Measurements from ENCODE around the gene KMT2B.
A peak's percentile ranks its signal among the peaks of the same experiment; 100 is the strongest.

The KMT2B gene, protein sequence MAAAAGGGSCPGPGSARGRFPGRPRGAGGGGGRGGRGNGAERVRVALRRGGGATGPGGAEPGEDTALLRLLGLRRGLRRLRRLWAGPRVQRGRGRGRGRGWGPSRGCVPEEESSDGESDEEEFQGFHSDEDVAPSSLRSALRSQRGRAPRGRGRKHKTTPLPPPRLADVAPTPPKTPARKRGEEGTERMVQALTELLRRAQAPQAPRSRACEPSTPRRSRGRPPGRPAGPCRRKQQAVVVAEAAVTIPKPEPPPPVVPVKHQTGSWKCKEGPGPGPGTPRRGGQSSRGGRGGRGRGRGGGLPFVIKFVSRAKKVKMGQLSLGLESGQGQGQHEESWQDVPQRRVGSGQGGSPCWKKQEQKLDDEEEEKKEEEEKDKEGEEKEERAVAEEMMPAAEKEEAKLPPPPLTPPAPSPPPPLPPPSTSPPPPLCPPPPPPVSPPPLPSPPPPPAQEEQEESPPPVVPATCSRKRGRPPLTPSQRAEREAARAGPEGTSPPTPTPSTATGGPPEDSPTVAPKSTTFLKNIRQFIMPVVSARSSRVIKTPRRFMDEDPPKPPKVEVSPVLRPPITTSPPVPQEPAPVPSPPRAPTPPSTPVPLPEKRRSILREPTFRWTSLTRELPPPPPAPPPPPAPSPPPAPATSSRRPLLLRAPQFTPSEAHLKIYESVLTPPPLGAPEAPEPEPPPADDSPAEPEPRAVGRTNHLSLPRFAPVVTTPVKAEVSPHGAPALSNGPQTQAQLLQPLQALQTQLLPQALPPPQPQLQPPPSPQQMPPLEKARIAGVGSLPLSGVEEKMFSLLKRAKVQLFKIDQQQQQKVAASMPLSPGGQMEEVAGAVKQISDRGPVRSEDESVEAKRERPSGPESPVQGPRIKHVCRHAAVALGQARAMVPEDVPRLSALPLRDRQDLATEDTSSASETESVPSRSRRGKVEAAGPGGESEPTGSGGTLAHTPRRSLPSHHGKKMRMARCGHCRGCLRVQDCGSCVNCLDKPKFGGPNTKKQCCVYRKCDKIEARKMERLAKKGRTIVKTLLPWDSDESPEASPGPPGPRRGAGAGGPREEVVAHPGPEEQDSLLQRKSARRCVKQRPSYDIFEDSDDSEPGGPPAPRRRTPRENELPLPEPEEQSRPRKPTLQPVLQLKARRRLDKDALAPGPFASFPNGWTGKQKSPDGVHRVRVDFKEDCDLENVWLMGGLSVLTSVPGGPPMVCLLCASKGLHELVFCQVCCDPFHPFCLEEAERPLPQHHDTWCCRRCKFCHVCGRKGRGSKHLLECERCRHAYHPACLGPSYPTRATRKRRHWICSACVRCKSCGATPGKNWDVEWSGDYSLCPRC (N-terminal part only)

GRCh38 chr19:35717665-35718344 lies at the start of gene KMT2B:
Gene KMT2B, plus strand, starts transcription at chr19:35718003. Its CDS starts 16 bp downstream, at chr19:35718019.
- Histone ChIP-seq H3K27me3 (ENCODE audit: control insufficient read depth, insufficient read depth, low read length) (no peaks in the 10 kb centered on the region), H3K4me3 (ENCODE audit: low read depth, low read length) (peak within 1 kb of the TSS; percentile 93), H3K9me3 (ENCODE audit: control insufficient read depth, low read length) (no peaks in the 10 kb centered on the region), H2AFZ (peak within 1 kb of the TSS; percentile 95), H3K36me3 (ENCODE audit: control insufficient read depth, insufficient read depth, low read length) (no peaks in the 10 kb centered on the region), H3K4me2 (ENCODE audit: low read length) (peak within 1 kb of the TSS; percentile 89), H3K4me1 (peaks cover 7% of the 10 kb centered on the region), H3K79me2 (peaks cover 32% of the 10 kb centered on the region), H3K9ac (peak within 1 kb of the TSS; percentile 46), H3K27ac (peak within 1 kb of the TSS; percentile 95)
- no peak for TF ChIP-seq CTCF (IDR thresholded peaks at IDR 0.05)

GRCh38 chr19:35669566-35669965 lies 48.2 kb upstream of the KMT2B start:
- Histone ChIP-seq H3K4me1 (no peaks in the 10 kb centered on the region), H3K4me2 (ENCODE audit: low read length) (no peak overlapping the region), H3K27ac (no peak overlapping the region), H2AFZ (no peak overlapping the region), H3K27me3 (ENCODE audit: control insufficient read depth, insufficient read depth, low read length) (no peaks in the 10 kb centered on the region), H3K9me3 (ENCODE audit: control insufficient read depth, low read length) (no peaks in the 10 kb centered on the region), H3K4me3 (ENCODE audit: low read depth, low read length) (no peak overlapping the region), H3K79me2 (no peaks in the 10 kb centered on the region), H3K9ac (no peak overlapping the region), H3K36me3 (ENCODE audit: control insufficient read depth, insufficient read depth, low read length) (no peaks in the 10 kb centered on the region)
- no peak for TF ChIP-seq CTCF (IDR thresholded peaks at IDR 0.05)

- H3K4me2 ChIP-seq (ENCODE audit: low read length), result no peak overlapping the region
- H3K4me1 ChIP-seq, result no peaks in the 10 kb centered on the region
- no peak overlapping the region for H3K4me3 ChIP-seq (ENCODE audit: low read depth, low read length)
- H3K9me3 ChIP-seq (ENCODE audit: control insufficient read depth, low read length), result no peaks in the 10 kb centered on the region
- H3K9ac ChIP-seq, result no peak overlapping the region
- no peak overlapping the region for H2AFZ ChIP-seq
- H3K27ac ChIP-seq, result no peak overlapping the region
- H3K27me3 ChIP-seq (ENCODE audit: control insufficient read depth, insufficient read depth, low read length), result no peaks in the 10 kb centered on the region
- H3K36me3 ChIP-seq (ENCODE audit: control insufficient read depth, insufficient read depth, low read length), result no peaks in the 10 kb centered on the region
- no peak for TF ChIP-seq CTCF (IDR thresholded peaks at IDR 0.05)
- H3K79me2 ChIP-seq, result no peaks in the 10 kb centered on the region
Observed at GRCh38 chr19:35669974-35670373, 47.8 kb upstream of the KMT2B start.

DNA sequence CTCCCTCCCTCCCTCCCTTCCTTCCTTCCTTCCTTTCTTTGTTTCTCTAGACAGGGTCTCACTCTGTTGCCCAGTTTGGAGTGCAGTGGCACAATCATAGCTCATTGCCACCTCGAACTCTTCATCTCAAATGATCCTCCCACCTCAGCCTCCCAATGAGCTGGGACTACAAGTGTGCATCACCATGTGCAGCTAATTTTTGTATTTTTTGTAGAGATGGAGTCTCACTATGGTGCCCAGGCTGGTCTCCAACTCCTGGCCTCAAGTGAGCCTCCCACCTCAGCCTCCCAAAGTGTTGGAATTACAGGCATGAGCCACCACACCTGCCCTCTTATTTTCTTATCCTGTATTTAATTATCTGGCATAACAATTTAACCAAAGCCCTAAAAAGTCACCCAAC lies 47.1 kb upstream of the KMT2B start:
- H3K9me3 ChIP-seq (ENCODE audit: control insufficient read depth, low read length), result no peaks in the 10 kb centered on the region

More for the DNA sequence above, 47.1 kb upstream of the KMT2B start:
- Histone ChIP-seq H3K9ac (no peak overlapping the region), H3K27ac (no peak overlapping the region), H3K27me3 (ENCODE audit: control insufficient read depth, insufficient read depth, low read length) (no peaks in the 10 kb centered on the region), H3K4me3 (ENCODE audit: low read depth, low read length) (no peak overlapping the region), H3K4me2 (ENCODE audit: low read length) (no peak overlapping the region), H3K79me2 (no peaks in the 10 kb centered on the region), H2AFZ (no peak overlapping the region), H3K4me1 (no peaks in the 10 kb centered on the region), H3K36me3 (ENCODE audit: control insufficient read depth, insufficient read depth, low read length) (no peaks in the 10 kb centered on the region)
- TF ChIP-seq CTCF (IDR thresholded peaks at IDR 0.05), result no peak

Measured in parathyroid adenoma (tissue), 2 donors.